Lower leg skin (tissue), 3 donors: ENCODE results near the gene ZNF778.

ENCODE experiments used
- POLR2A ChIP-seq, 2 donors: fragments of 450-650 bp; IDR thresholded peaks; one replicate each; pipeline ENCODE4 v1.6.1; 2016 to 2017; ENCODE audit warnings: antibody characterized with exemption in 2 of 2, mild to moderate bottlenecking in 1 of 2, moderate library complexity in 1 of 2
- TF ChIP-seq, protein P1 (sequence below), 3 donors: fragments of 450-650 bp; IDR thresholded peaks; one replicate each; pipeline ENCODE4 v1.5.1; 2016; ENCODE audit warnings: antibody characterized with exemption in 3 of 3, mild to moderate bottlenecking in 3 of 3, moderate library complexity in 2 of 3

DNA sequence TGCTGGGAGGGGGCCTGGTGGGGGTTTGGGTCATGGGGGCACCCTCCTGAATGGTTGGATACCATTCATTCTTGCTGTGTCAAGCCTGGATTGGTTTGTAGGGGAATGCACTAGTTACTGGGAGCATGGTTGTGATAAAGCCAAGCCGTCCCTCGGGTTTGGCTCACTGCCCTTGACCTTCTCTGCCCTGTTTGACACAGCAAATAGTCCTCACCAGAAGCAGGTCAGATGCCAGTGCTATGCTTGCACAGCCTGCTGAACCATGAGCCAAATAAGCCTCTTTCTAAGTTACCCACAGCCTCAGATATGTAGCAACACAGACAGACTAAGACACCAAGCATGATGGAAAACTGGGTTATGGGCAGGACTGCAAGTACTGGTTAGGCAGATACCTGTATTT, 14.6 kb downstream of the ZNF778 start:
- TF ChIP-seq, protein P1, sequence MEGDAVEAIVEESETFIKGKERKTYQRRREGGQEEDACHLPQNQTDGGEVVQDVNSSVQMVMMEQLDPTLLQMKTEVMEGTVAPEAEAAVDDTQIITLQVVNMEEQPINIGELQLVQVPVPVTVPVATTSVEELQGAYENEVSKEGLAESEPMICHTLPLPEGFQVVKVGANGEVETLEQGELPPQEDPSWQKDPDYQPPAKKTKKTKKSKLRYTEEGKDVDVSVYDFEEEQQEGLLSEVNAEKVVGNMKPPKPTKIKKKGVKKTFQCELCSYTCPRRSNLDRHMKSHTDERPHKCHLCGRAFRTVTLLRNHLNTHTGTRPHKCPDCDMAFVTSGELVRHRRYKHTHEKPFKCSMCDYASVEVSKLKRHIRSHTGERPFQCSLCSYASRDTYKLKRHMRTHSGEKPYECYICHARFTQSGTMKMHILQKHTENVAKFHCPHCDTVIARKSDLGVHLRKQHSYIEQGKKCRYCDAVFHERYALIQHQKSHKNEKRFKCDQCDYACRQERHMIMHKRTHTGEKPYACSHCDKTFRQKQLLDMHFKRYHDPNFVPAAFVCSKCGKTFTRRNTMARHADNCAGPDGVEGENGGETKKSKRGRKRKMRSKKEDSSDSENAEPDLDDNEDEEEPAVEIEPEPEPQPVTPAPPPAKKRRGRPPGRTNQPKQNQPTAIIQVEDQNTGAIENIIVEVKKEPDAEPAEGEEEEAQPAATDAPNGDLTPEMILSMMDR (IDR thresholded peaks at IDR 0.05): no peak
- TF ChIP-seq POLR2A (IDR thresholded peaks at IDR 0.05): no peak
